K562 (cell line): ENCODE results near the gene UBE2M. TPM values are rescaled to one million over a fixed set of nuclear protein-coding genes. Genes with fewer than 3 reads are reported as not detected.

Source experiments
- BHLHE40 ChIP-seq: IDR thresholded peaks from 2 replicates; pipeline ENCODE4 v1.6.1; 2011; ENCODE audit warnings: low read length, improper control_type of control experiment
- HDAC2 ChIP-seq: fragments of 450-650 bp; IDR thresholded peaks from 2 replicates; pipeline ENCODE4 v1.6.1; 2016; ENCODE audit warnings: mild to moderate bottlenecking
- HLTF ChIP-seq: fragments of 450-650 bp; IDR thresholded peaks from 2 replicates; pipeline ENCODE4 v1.6.1; 2016
- HMG20A ChIP-seq: fragments of 450-650 bp; formaldehyde crosslinking; conservative IDR thresholded peaks from 2 replicates; pipeline ENCODE4 v1.4.0; 2020; ENCODE audit warnings: mild to moderate bottlenecking, mixed read lengths
- LARP7 ChIP-seq: fragments of 450-650 bp; IDR thresholded peaks from 2 replicates; pipeline ENCODE4 v1.6.1; 2016
- NFIC ChIP-seq: fragments of 450-650 bp; IDR thresholded peaks from 2 replicates; pipeline ENCODE4 v1.6.1; 2017; ENCODE audit warnings: mild to moderate bottlenecking, inconsistent platforms
- OTX1 ChIP-seq: fragments of 450-650 bp; formaldehyde crosslinking; IDR thresholded peaks from 2 replicates; pipeline ENCODE4 v1.4.0; 2022; ENCODE audit warnings: mild to moderate bottlenecking
- SIX5 ChIP-seq, 2 experiments: IDR thresholded peaks; 2 replicates each; pipeline ENCODE4 v1.6.1; 2011; ENCODE audit warnings: low read length in 2 of 2, borderline replicate concordance in 1 of 2, low read depth in 1 of 2, mild to moderate bottlenecking in 1 of 2, moderate library complexity in 1 of 2; ENCODE audit not compliant: insufficient read depth in 1 of 2
- TCF7 ChIP-seq: sonication (generic); IDR thresholded peaks from 2 replicates; pipeline ENCODE4 v1.6.1; 2016; ENCODE audit warnings: antibody characterized with exemption, borderline replicate concordance
- ZBTB5 ChIP-seq: fragments of 450-650 bp; IDR thresholded peaks from 2 replicates; pipeline ENCODE4 v1.6.1; 2017; ENCODE audit warnings: antibody characterized with exemption
- ZC3H11A ChIP-seq: IDR thresholded peaks from 2 replicates; pipeline ENCODE4 v1.6.1; 2012; ENCODE audit warnings: low read depth, low read length, improper control_type of control experiment
- ZNF165 ChIP-seq: fragments of 250-450 bp; sonication (Bioruptor Pico); IDR thresholded peaks from 2 replicates; pipeline ENCODE4 v1.4.0; 2020; ENCODE audit warnings: borderline replicate concordance
- ZNF407 ChIP-seq: fragments of 450-650 bp; IDR thresholded peaks from 2 replicates; pipeline ENCODE4 v1.6.1; 2016; ENCODE audit warnings: low read depth
- ZNF408 ChIP-seq: fragments of 250-450 bp; sonication (Bioruptor Pico); IDR thresholded peaks from 2 replicates; pipeline ENCODE4 v1.4.0; 2020; ENCODE audit warnings: low read depth, mild to moderate bottlenecking, moderate library complexity
- polyA plus RNA-seq, 8 experiments: library from polyadenylated mRNA; depleted of rRNA in 4 of 8; stranded (reverse) in 5 of 8; unstranded in 3 of 8; fragments of >200 nt; fragmentation: Nextera tagmentation in 2 of 8; fragmentation: Illumina TruSeq in 1 of 8; extraction: Ambion mirVana in 2 of 8; extraction: Trizol in 1 of 8; gene quantifications; 2 replicates each; pipeline versions ENCODE4 v1.2.1 to v1.2.3, GENCODE V29; 2011 to 2014; ENCODE audit warnings: inconsistent platforms in 1 of 8, missing spikeins in 1 of 8
- total RNA-seq, 7 experiments: library from RNA; depleted of rRNA in 6 of 7; stranded (reverse); fragments of >200 nt in 6 of 7; fragmentation: Illumina TruSeq in 2 of 7; extraction: Trizol in 2 of 7; gene quantifications; 2 replicates each; pipeline versions ENCODE4 v1.2.1 to v1.2.3, GENCODE V29; 2011 to 2021; ENCODE audit warnings: low replicate concordance in 1 of 7
- TF ChIP-seq, protein P1 (sequence below): fragments of 250-450 bp; sonication (Bioruptor Pico); IDR thresholded peaks from 2 replicates; pipeline ENCODE4 v1.8.0; 2021; ENCODE audit warnings: borderline replicate concordance, mild to moderate bottlenecking, moderate library complexity; ENCODE audit not compliant: poor library complexity, severe bottlenecking

Gene UBE2M
- total and polyA plus RNA-seq, 9 of the 15 experiments (the other 6 are each of a cell fraction or from before 2014, with no cell fraction given): 0.92 to 163 (median 85.7) TPM

DNA sequence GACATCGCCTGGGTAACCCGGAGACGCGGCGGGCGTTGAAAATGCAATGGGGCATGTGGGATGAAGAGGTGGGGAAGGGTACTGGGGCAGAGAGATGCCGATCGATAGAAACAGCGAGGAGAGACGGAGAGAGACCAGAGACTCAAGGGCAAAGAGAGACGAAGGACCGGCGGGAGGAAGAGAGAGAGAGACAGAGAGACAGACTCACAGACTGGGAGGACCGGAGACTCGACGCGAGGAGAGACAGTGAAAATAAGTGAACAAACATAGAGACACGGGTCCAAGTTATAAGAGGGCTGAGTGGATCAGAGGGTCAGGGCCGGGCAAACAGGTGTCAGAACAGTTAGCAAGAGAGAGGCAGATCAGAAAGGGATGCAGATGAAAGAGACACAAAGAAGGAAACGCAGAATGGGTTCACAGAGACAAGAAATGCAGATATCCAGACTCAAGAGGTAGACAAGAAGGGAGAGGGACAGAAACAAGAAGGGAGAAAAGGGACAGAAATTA is 15.3 kb upstream of the UBE2M start (continued):
- TF ChIP-seq ZNF407 (peak; percentile 41; the same call in 1 of the 2 replicates), HDAC2 (peak; percentile 67), ZC3H11A (0 out of 2 replicates have a peak, but pooled peaks have one; percentile 2), BHLHE40 (0 out of 2 replicates have a peak, but pooled peaks have one; percentile 0), ZNF165 (CRISPR knock-in tag) (no peak), LARP7 (peak; percentile 84; the same call in 1 of the 2 replicates), OTX1 (CRISPR knock-in tag) (peak; percentile 81; the same call in 1 of the 2 replicates), HLTF (peak; percentile 94), ZNF408 (CRISPR knock-in tag) (no peak), ZBTB5 (0 out of 2 replicates have a peak, but pooled peaks have one; percentile 27), HMG20A (CRISPR knock-in tag) (no peak), TCF7 (no peak), SIX5 (IDR thresholded peaks at IDR 0.05; ENCODE audit: borderline replicate concordance in 1 of 2, insufficient read depth in 1 of 2, low read depth in 1 of 2, low read length in 2 of 2) (peak in 1 of 2 experiments; percentile 13; a peak in 1 of 4 replicates), NFIC (peak; percentile 15; the same call in 1 of the 2 replicates)
- TF ChIP-seq, protein P1, sequence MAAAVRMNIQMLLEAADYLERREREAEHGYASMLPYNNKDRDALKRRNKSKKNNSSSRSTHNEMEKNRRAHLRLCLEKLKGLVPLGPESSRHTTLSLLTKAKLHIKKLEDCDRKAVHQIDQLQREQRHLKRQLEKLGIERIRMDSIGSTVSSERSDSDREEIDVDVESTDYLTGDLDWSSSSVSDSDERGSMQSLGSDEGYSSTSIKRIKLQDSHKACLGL: peak; percentile 43
